ENCODE data around the gene BBX.

- TF ChIP-seq CTCF (IDR thresholded peaks at IDR 0.05; ENCODE audit: insufficient read depth, low read length) (no peak), POLR2AphosphoS5 (IDR thresholded peaks at IDR 0.05; ENCODE audit: low read depth) (no peak)
- TF ChIP-seq, protein P1, sequence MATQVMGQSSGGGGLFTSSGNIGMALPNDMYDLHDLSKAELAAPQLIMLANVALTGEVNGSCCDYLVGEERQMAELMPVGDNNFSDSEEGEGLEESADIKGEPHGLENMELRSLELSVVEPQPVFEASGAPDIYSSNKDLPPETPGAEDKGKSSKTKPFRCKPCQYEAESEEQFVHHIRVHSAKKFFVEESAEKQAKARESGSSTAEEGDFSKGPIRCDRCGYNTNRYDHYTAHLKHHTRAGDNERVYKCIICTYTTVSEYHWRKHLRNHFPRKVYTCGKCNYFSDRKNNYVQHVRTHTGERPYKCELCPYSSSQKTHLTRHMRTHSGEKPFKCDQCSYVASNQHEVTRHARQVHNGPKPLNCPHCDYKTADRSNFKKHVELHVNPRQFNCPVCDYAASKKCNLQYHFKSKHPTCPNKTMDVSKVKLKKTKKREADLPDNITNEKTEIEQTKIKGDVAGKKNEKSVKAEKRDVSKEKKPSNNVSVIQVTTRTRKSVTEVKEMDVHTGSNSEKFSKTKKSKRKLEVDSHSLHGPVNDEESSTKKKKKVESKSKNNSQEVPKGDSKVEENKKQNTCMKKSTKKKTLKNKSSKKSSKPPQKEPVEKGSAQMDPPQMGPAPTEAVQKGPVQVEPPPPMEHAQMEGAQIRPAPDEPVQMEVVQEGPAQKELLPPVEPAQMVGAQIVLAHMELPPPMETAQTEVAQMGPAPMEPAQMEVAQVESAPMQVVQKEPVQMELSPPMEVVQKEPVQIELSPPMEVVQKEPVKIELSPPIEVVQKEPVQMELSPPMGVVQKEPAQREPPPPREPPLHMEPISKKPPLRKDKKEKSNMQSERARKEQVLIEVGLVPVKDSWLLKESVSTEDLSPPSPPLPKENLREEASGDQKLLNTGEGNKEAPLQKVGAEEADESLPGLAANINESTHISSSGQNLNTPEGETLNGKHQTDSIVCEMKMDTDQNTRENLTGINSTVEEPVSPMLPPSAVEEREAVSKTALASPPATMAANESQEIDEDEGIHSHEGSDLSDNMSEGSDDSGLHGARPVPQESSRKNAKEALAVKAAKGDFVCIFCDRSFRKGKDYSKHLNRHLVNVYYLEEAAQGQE (IDR thresholded peaks at IDR 0.05; ENCODE audit: insufficient replicate concordance, low read depth): no peak
Measured at GRCh38 chr3:107775974-107776373, 253.2 kb downstream of the BBX start.
